ENCODE results near the gene C19orf12. TPM values are rescaled to one million over a fixed set of nuclear protein-coding genes. Genes with fewer than 3 reads are reported as not detected.
"Not testable (repeated sequence)": the region's sequence is repeated elsewhere in the genome, so short reads cannot be mapped to it uniquely, and the experiment has no call there.

C19orf12 gene
- total RNA-seq, 1 donor from 2014 or later = 21.6 TPM

- H3K4me3 Mint-ChIP-seq = peak overlapping the region; percentile 61
- DNase-seq (no peak), ATAC-seq (ENCODE audit: low read depth) (no peak)
- POLR2A ChIA-PET = interaction anchor here (0.8 to 3.6 kb wide), 7 partner anchors 9 to 1879 kb away, joined by 3 to 47 read pairs (median 4); partner anchors contain the start of genes C19orf12, POP4 and URI1
- no peaks in the 10 kb centered on the region for H3K27me3 Mint-ChIP-seq
- peaks cover 5% of the 10 kb centered on the region for H3K36me3 Mint-ChIP-seq (ENCODE audit: low read depth)
- no peaks in the 10 kb centered on the region for H3K9me3 Mint-ChIP-seq
- H3K27ac Mint-ChIP-seq = peak overlapping the region; percentile 93
- no peak for TF ChIP-seq CTCF (IDR thresholded peaks at IDR 0.05)
- CTCF ChIA-PET = interaction anchor here (0.8 to 2.4 kb wide), 7 partner anchors 43 to 66 kb away, joined by 3 to 26 read pairs (median 4); partner anchors contain the start of genes C19orf12 and POP4
- peaks cover 54% of the 10 kb centered on the region for H3K4me1 Mint-ChIP-seq
- intact Hi-C loops (cut with micrococcal nuclease) = loop anchor here (1.0 to 2.0 kb wide), 2 partner anchors 8 to 42 kb away; partner anchors contain the start of gene C19orf12
These were observed 42.6 kb downstream of the C19orf12 start for GRCh38 chr19:29672319-29672932.

- peak; percentile 79 for ATAC-seq (ENCODE audit: low read depth)
- Mint-ChIP-seq H3K36me3 (ENCODE audit: low read depth) (peaks cover 5% of the 10 kb centered on the region), H3K27ac (peak overlapping the region; percentile 93)
These were observed 43.5 kb downstream of the C19orf12 start for GRCh38 chr19:29671393-29672160.

GRCh38 chr19:29671026-29671392, 44.1 kb downstream of the C19orf12 start:
- H3K9me3 Mint-ChIP-seq; H3K4me3 Mint-ChIP-seq; ATAC-seq (ENCODE audit: low read depth); DNase-seq; intact Hi-C loops (cut with micrococcal nuclease); H3K27me3 Mint-ChIP-seq; H3K36me3 Mint-ChIP-seq (ENCODE audit: low read depth): not testable (repeated sequence)
- CTCF ChIA-PET = interaction anchor here (0.8 to 2.4 kb wide), 5 partner anchors 20 to 65 kb away, joined by 4 to 26 read pairs (median 13); partner anchors contain the start of genes C19orf12 and POP4
- Mint-ChIP-seq H3K4me1 (peaks cover 61% of the 10 kb centered on the region), H3K27ac (peak overlapping the region; percentile 93)
- POLR2A ChIA-PET = interaction anchor here (1.2 to 3.6 kb wide), 4 partner anchors 11 to 65 kb away, joined by 3 to 47 read pairs (median 18); partner anchors contain the start of genes C19orf12 and POP4

More at GRCh38 chr19:29671393-29672160, 43.5 kb downstream of the C19orf12 start:
- peak; percentile 42 for DNase-seq
- H3K4me1 Mint-ChIP-seq = peaks cover 58% of the 10 kb centered on the region
- H3K9me3 Mint-ChIP-seq = no peaks in the 10 kb centered on the region
- H3K27me3 Mint-ChIP-seq = no peaks in the 10 kb centered on the region
- no peak for TF ChIP-seq CTCF (IDR thresholded peaks at IDR 0.05)
- ChIA-PET POLR2A (interaction anchor here (0.8 to 3.6 kb wide), 7 partner anchors 10 to 1878 kb away, joined by 3 to 47 read pairs (median 4); partner anchors contain the start of genes C19orf12, POP4 and URI1), CTCF (interaction anchor here (0.8 to 2.4 kb wide), 8 partner anchors 9 to 66 kb away, joined by 3 to 26 read pairs (median 4); partner anchors contain the start of genes C19orf12 and POP4)
- intact Hi-C loops (cut with micrococcal nuclease) = loop anchor here (1.0 to 2.0 kb wide), 2 partner anchors 9 to 43 kb away; partner anchors contain the start of gene C19orf12
- peak overlapping the region; percentile 46 for H3K4me3 Mint-ChIP-seq

- Mint-ChIP-seq H3K4me3 (no peak overlapping the region), H3K36me3 (ENCODE audit: low read depth) (no peaks in the 10 kb centered on the region), H3K27me3 (no peaks in the 10 kb centered on the region), H3K4me1 (peaks cover 64% of the 10 kb centered on the region), H3K9me3 (no peaks in the 10 kb centered on the region), H3K27ac (peak overlapping the region; percentile 51)
- intact Hi-C loops (cut with micrococcal nuclease) = no loop called here
- ATAC-seq (ENCODE audit: low read depth) (no peak), DNase-seq (no peak)
- ChIA-PET POLR2A (no interaction called here), CTCF (no interaction called here)
- TF ChIP-seq CTCF (IDR thresholded peaks at IDR 0.05) = no peak
These were observed 44.8 kb downstream of the C19orf12 start for GRCh38 chr19:29670255-29670654.

GRCh38 chr19:29668746-29669609, 46.1 kb downstream of the C19orf12 start:
- intact Hi-C loops (cut with micrococcal nuclease) = no loop called here
- no peaks in the 10 kb centered on the region for H3K27me3 Mint-ChIP-seq
- ChIA-PET POLR2A (interaction anchor here (0.6 to 4.7 kb wide), 2 partner anchors 61 to 63 kb away, joined by 6 to 62 read pairs; partner anchors contain the start of gene POP4), CTCF (interaction anchor here (0.8 to 2.5 kb wide), 3 partner anchors 47 to 59 kb away, joined by 4 to 12 read pairs (median 7); no protein-coding TSS in a partner anchor)
- no peak for DNase-seq
- H3K4me3 Mint-ChIP-seq = no peak overlapping the region
- H3K9me3 Mint-ChIP-seq = no peaks in the 10 kb centered on the region
- no peaks in the 10 kb centered on the region for H3K36me3 Mint-ChIP-seq (ENCODE audit: low read depth)
- TF ChIP-seq CTCF (IDR thresholded peaks at IDR 0.05) = no peak
- no peak overlapping the region for H3K27ac Mint-ChIP-seq
- peaks cover 72% of the 10 kb centered on the region for H3K4me1 Mint-ChIP-seq
- no peak for ATAC-seq (ENCODE audit: low read depth)

All from activated B cell treated with CpG ODN at 0.5 μM for 24 hours (primary cell).